HL-60 (cell line): ENCODE measurements around the gene P3H2.

Source experiments
- DNase-seq, 2 experiments: peaks; one replicate each; pipeline ENCODE4 v3.0.0-alpha.2; 2010 to 2020; ENCODE audit warnings: low read depth in 1 of 2, low spot score in 1 of 2
- H3K27ac ChIP-seq: fragments of 250-450 bp; sonication (Bioruptor Pico); replicated peaks from 2 replicates; pipeline ENCODE4 v1.5.1; 2020; ENCODE audit warnings: mild to moderate bottlenecking, moderate library complexity
- H3K27me3 ChIP-seq: fragments of 250-450 bp; sonication (Bioruptor Pico); 2 replicates; pipeline ENCODE4 v1.5.1; 2021; ENCODE audit warnings: mild to moderate bottlenecking, moderate library complexity; ENCODE audit not compliant: insufficient read depth, poor library complexity, severe bottlenecking
- H3K4me3 ChIP-seq: replicated peaks from 2 replicates; pipeline ENCODE4 v1.5.1; 2011; ENCODE audit warnings: mild to moderate bottlenecking, control low read depth, low read length; ENCODE audit not compliant: insufficient read depth
- CTCF ChIP-seq: IDR thresholded peaks from one replicate; pipeline ENCODE4 v1.5.1; 2011; ENCODE audit warnings: low read length, control low read depth, inconsistent platforms; ENCODE audit not compliant: insufficient read depth
- GABPA ChIP-seq: IDR thresholded peaks from 2 replicates; pipeline ENCODE4 v1.6.1; 2012; ENCODE audit warnings: low read depth
- POLR2AphosphoS5 ChIP-seq: IDR thresholded peaks from 2 replicates; pipeline ENCODE4 v1.6.1; 2012; ENCODE audit warnings: low read depth
- REST ChIP-seq: IDR thresholded peaks from 2 replicates; pipeline ENCODE4 v1.6.1; 2012; ENCODE audit warnings: low read depth; ENCODE audit not compliant: insufficient replicate concordance
- SPI1 ChIP-seq: IDR thresholded peaks from 2 replicates; pipeline ENCODE4 v1.6.1; 2012; ENCODE audit warnings: low read depth, mild to moderate bottlenecking, borderline replicate concordance

The P3H2 gene

GRCh38 chr3:190131329-190131728 lies 10.6 kb upstream of the P3H2 start:
- TF ChIP-seq SPI1 (no peak), GABPA (no peak), CTCF (no peak), REST (no peak), POLR2AphosphoS5 (no peak)
- DNase-seq = no peak
- Histone ChIP-seq H3K27me3 (no peaks in the 10 kb centered on the region), H3K27ac (no peak overlapping the region), H3K4me3 (no peak overlapping the region)

- H3K27me3 ChIP-seq = no peaks in the 10 kb centered on the region
- DNase-seq = no peak
- no peak for TF ChIP-seq CTCF
- TF ChIP-seq REST = no peak
- no peak for TF ChIP-seq GABPA
- no peak for TF ChIP-seq POLR2AphosphoS5
- TF ChIP-seq SPI1 = no peak
- H3K4me3 ChIP-seq = no peak overlapping the region
- no peak overlapping the region for H3K27ac ChIP-seq
These were observed 10.0 kb upstream of the P3H2 start for GRCh38 chr3:190130696-190131095.

- TF ChIP-seq REST = no peak
- no peak for TF ChIP-seq POLR2AphosphoS5
- Histone ChIP-seq H3K4me3 (no peak overlapping the region), H3K27ac (no peak overlapping the region), H3K27me3 (no peaks in the 10 kb centered on the region)
- no peak for DNase-seq
These were observed 9.3 kb upstream of the P3H2 start for GRCh38 chr3:190130037-190130436.

- Histone ChIP-seq H3K27me3 (no peaks in the 10 kb centered on the region), H3K27ac (no peak overlapping the region), H3K4me3 (no peak overlapping the region)
- no peak for DNase-seq
- TF ChIP-seq CTCF (no peak), POLR2AphosphoS5 (no peak), SPI1 (no peak), GABPA (no peak), REST (no peak)
These were observed 7.1 kb upstream of the P3H2 start for GRCh38 chr3:190127797-190128196.
